ENCODE measurements around the gene DHRS4L2. TPM values are rescaled to one million over a fixed set of nuclear protein-coding genes. Genes with fewer than 3 reads are reported as not detected.
A peak's percentile ranks its signal among the peaks of the same experiment; 100 is the strongest.
"Not testable (repeated sequence)": the region's sequence is repeated elsewhere in the genome, so short reads cannot be mapped to it uniquely, and the experiment has no call there.

Gene DHRS4L2
- total RNA-seq, 4 donors from 2014 or later = 18.1 to 38.9 (median 27.6) TPM

GRCh38 chr14:23969481-23970282 is 19.0 kb upstream of the DHRS4L2 start:
- intact Hi-C loops (cut with DNase I; ENCODE audit: low total_unique reads) = loop anchor here (5.0 kb wide), 1 partner anchor 48 kb away; no protein-coding TSS in a partner anchor
- H3K4me1 ChIP-seq, H3K36me3 ChIP-seq, H3K9me3 ChIP-seq, H3K27me3 ChIP-seq: not testable (repeated sequence)
- WGBS, 2 donors (ENCODE audit: low coverage in 1 of 2) = 20% methylated on average over 58 of the region's 61 CpGs; no CpG with 5 or more reads in 1 of the 2 donors
- Histone ChIP-seq H3K27ac (peak overlapping the region in 3 of 4 donors; percentile 42 to 65 (median 57)), H3K4me3 (peak overlapping the region; percentile 21 to 60 (median 44))
- DNase-seq = peak; percentile 65
- in situ Hi-C loops (cut with MboI; ENCODE audit: low pct_ligation_motif_present in 1 of 4, low pct_unique_long_range_greater_than_20kb in 1 of 4, low sequenced_read_pairs in 3 of 4) = loop anchor here in 1 of 4 donors (10.0 kb wide), 1 partner anchor 65 kb away; no protein-coding TSS in a partner anchor

GRCh38 chr14:23970283-23970659 is 18.5 kb upstream of the DHRS4L2 start:
- H3K4me3 ChIP-seq, H3K27me3 ChIP-seq, H3K36me3 ChIP-seq, H3K27ac ChIP-seq, H3K4me1 ChIP-seq, DNase-seq, H3K9me3 ChIP-seq: not testable (repeated sequence)
- WGBS, 2 donors (ENCODE audit: low coverage in 1 of 2) = 97% methylated on average over 7 of the region's 15 CpGs; no CpG with 5 or more reads in 1 of the 2 donors
- intact Hi-C loops (cut with DNase I; ENCODE audit: low total_unique reads) (loop anchor here (5.0 kb wide), 1 partner anchor 47 kb away; no protein-coding TSS in a partner anchor), in situ Hi-C loops (cut with MboI; ENCODE audit: low pct_ligation_motif_present in 1 of 4, low pct_unique_long_range_greater_than_20kb in 1 of 4, low sequenced_read_pairs in 3 of 4) (loop anchor here in 1 of 4 donors (10.0 kb wide), 1 partner anchor 65 kb away; no protein-coding TSS in a partner anchor)

GRCh38 chr14:23973178-23973577 is 15.6 kb upstream of the DHRS4L2 start:
- 74% methylated on average over 8 of the region's 8 CpGs; no CpG with 5 or more reads in 1 of the 2 donors for WGBS, 2 donors (ENCODE audit: low coverage in 1 of 2)
- in situ Hi-C loops (cut with MboI; ENCODE audit: low pct_ligation_motif_present in 1 of 4, low pct_unique_long_range_greater_than_20kb in 1 of 4, low sequenced_read_pairs in 3 of 4) = loop anchor here in 1 of 4 donors (10.0 kb wide), 1 partner anchor 62 kb away; no protein-coding TSS in a partner anchor

GRCh38 chr14:23974041-23974440 is 14.7 kb upstream of the DHRS4L2 start:
- in situ Hi-C loops (cut with MboI; ENCODE audit: low pct_ligation_motif_present in 1 of 4, low pct_unique_long_range_greater_than_20kb in 1 of 4, low sequenced_read_pairs in 3 of 4) (loop anchor here in 1 of 4 donors (10.0 kb wide), 1 partner anchor 61 kb away; no protein-coding TSS in a partner anchor), intact Hi-C loops (cut with DNase I; ENCODE audit: low total_unique reads) (loop anchor here (5.0 kb wide), 1 partner anchor 43 kb away; no protein-coding TSS in a partner anchor)
- H3K9me3 ChIP-seq, H3K27me3 ChIP-seq, H3K27ac ChIP-seq, H3K36me3 ChIP-seq, DNase-seq, H3K4me1 ChIP-seq, H3K4me3 ChIP-seq: not testable (repeated sequence)

More at GRCh38 chr14:23973178-23973577, 15.6 kb upstream of the DHRS4L2 start:
- H3K27ac ChIP-seq, H3K4me1 ChIP-seq, H3K27me3 ChIP-seq, H3K4me3 ChIP-seq, H3K9me3 ChIP-seq, H3K36me3 ChIP-seq: not testable (repeated sequence)
- intact Hi-C loops (cut with DNase I; ENCODE audit: low total_unique reads) = loop anchor here (5.0 kb wide), 1 partner anchor 44 kb away; no protein-coding TSS in a partner anchor
- peak; percentile 58 for DNase-seq

- DNase-seq; H3K4me3 ChIP-seq; intact Hi-C loops (cut with DNase I; ENCODE audit: low total_unique reads); H3K27me3 ChIP-seq; H3K9me3 ChIP-seq; H3K27ac ChIP-seq; H3K36me3 ChIP-seq: not testable (repeated sequence)
- H3K4me1 ChIP-seq = peaks cover 0 to 17% (median 0%) of the 10 kb centered on the region in 4 donors
- in situ Hi-C loops (cut with MboI; ENCODE audit: low pct_ligation_motif_present in 1 of 4, low pct_unique_long_range_greater_than_20kb in 1 of 4, low sequenced_read_pairs in 3 of 4) = loop anchor here in 1 of 4 donors (10.0 kb wide), 1 partner anchor 58 kb away; no protein-coding TSS in a partner anchor
- peak in 4 of 5 experiments; percentile 28 to 56 (median 40) for TF ChIP-seq CTCF (IDR thresholded peaks at IDR 0.05)
- 89% methylated on average over 1 to 2 of the region's 2 CpGs for WGBS, 2 donors (ENCODE audit: low coverage in 1 of 2)
Observed at GRCh38 chr14:23977208-23977607, 11.5 kb upstream of the DHRS4L2 start.

DNA sequence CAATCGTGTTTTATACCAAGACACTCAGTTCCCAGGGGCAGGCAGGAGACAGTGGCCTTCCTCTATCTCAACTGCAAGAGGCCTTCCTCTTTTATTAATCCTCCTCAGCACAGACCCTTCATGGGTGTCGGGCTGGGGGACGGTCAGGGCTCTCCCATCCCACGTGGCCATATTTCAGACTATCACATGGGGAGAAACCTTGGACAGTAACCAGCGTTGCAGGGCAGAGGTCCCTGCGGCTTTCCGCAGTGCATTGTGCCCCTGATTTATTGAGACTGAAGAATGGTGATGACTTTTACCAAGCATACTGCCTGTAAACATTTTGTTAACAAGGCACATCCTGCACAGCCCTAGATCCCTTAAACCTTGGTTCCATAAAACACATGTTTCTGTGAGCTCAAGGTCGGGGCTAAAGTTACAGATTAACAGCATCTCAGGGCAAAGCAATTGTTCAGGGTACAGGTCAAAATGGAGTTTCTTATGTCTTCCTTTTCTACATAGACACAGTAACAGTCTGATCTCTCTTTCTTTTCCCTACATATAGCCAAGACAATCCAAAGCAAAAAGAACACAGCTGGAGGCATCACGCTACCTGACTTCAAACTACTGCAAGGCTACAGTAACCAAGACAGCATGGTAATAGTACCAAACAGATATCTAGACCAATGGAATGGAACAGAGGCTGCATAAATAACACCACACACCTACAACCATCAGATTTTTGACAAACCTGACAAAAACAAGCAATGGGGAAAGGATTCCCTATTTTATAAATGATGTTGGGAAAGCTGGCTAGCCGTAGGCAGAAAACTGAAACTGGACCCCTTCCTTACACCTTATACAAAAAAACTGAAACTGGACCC is 6.5 kb upstream of the DHRS4L2 start:
- H3K27ac ChIP-seq = peak overlapping the region in 3 of 4 donors; percentile 10 to 65 (median 63)

More for the DNA sequence above, 6.5 kb upstream of the DHRS4L2 start:
- H3K9me3 ChIP-seq; H3K27me3 ChIP-seq; H3K36me3 ChIP-seq; in situ Hi-C loops (cut with MboI; ENCODE audit: low pct_ligation_motif_present in 1 of 4, low pct_unique_long_range_greater_than_20kb in 1 of 4, low sequenced_read_pairs in 3 of 4); intact Hi-C loops (cut with DNase I; ENCODE audit: low total_unique reads); H3K4me3 ChIP-seq: not testable (repeated sequence)
- peaks cover 0 to 31% (median 10%) of the 10 kb centered on the region in 4 donors for H3K4me1 ChIP-seq
- peak; percentile 58 for DNase-seq
- 49% methylated on average over 10 of the region's 10 CpGs; no CpG with 5 or more reads in 1 of the 2 donors for WGBS, 2 donors (ENCODE audit: low coverage in 1 of 2)

All from transverse colon (tissue), 4 donors.